ENCODE results near the gene AMIGO1. TPM values are rescaled to one million over a fixed set of nuclear protein-coding genes. Genes with fewer than 3 reads are reported as not detected.

Gene AMIGO1
- total RNA-seq, 2 donors from 2014 or later: 11.0 to 15.1 TPM

- no peak for TF ChIP-seq CTCF (IDR thresholded peaks at IDR 0.05)
- H3K36me3 ChIP-seq: no peaks in the 10 kb centered on the region
- H3K4me3 ChIP-seq: no peak overlapping the region
- no peak for DNase-seq (ENCODE audit: low spot score)
- H3K9me3 ChIP-seq: no peaks in the 10 kb centered on the region
- H3K27me3 ChIP-seq: no peaks in the 10 kb centered on the region
- no peak overlapping the region for H3K27ac ChIP-seq
- H3K4me1 ChIP-seq: peaks cover 0 to 20% of the 10 kb centered on the region in 2 donors
These were observed 31.6 kb upstream of the AMIGO1 start for GRCh38 chr1:109541102-109541501.

GRCh38 chr1:109539676-109540075 is 30.1 kb upstream of the AMIGO1 start, which contains the start of gene GPR61:
Gene GPR61, plus strand, starts transcription at chr1:109539872. Its CDS starts 3,151 bp downstream, at chr1:109543023.
- no peak for TF ChIP-seq CTCF (IDR thresholded peaks at IDR 0.05)
- no peaks in the 10 kb centered on the region for H3K27me3 ChIP-seq

GRCh38 chr1:109538827-109539555 is 29.5 kb upstream of the AMIGO1 start:
- Histone ChIP-seq H3K9me3 (no peaks in the 10 kb centered on the region), H3K27ac (no peak overlapping the region), H3K27me3 (no peaks in the 10 kb centered on the region), H3K4me3 (no peak overlapping the region), H3K36me3 (no peaks in the 10 kb centered on the region), H3K4me1 (peaks cover 0 to 33% of the 10 kb centered on the region in 2 donors)
- DNase-seq (ENCODE audit: low spot score): no peak
- no peak for TF ChIP-seq CTCF (IDR thresholded peaks at IDR 0.05)

More at GRCh38 chr1:109539676-109540075, 30.1 kb upstream of the AMIGO1 start, which contains the start of gene GPR61:
- no peak within 1 kb of the TSS for H3K4me3 ChIP-seq
- DNase-seq (ENCODE audit: low spot score): no peak
- H3K36me3 ChIP-seq: no peaks in the 10 kb centered on the region
- peaks cover 0 to 33% of the 10 kb centered on the region in 2 donors for H3K4me1 ChIP-seq
- no peak within 1 kb of the TSS for H3K27ac ChIP-seq
- no peaks in the 10 kb centered on the region for H3K9me3 ChIP-seq

GRCh38 chr1:109537450-109538178 is 28.1 kb upstream of the AMIGO1 start:
- H3K4me3 ChIP-seq: no peak overlapping the region
- no peak for DNase-seq (ENCODE audit: low spot score)
- H3K27ac ChIP-seq: no peak overlapping the region
- no peak for TF ChIP-seq CTCF (IDR thresholded peaks at IDR 0.05)
- H3K27me3 ChIP-seq: no peaks in the 10 kb centered on the region
- no peaks in the 10 kb centered on the region for H3K9me3 ChIP-seq
- H3K4me1 ChIP-seq: peaks cover 0 to 38% of the 10 kb centered on the region in 2 donors
- no peaks in the 10 kb centered on the region for H3K36me3 ChIP-seq

- Histone ChIP-seq H3K9me3 (no peaks in the 10 kb centered on the region), H3K4me1 (peaks cover 0 to 42% of the 10 kb centered on the region in 2 donors), H3K27me3 (no peaks in the 10 kb centered on the region), H3K4me3 (no peak overlapping the region), H3K27ac (peak overlapping the region; percentile 74 to 75), H3K36me3 (no peaks in the 10 kb centered on the region)
- TF ChIP-seq CTCF (IDR thresholded peaks at IDR 0.05): no peak
- DNase-seq (ENCODE audit: low spot score): peak; percentile 61
These were observed 26.5 kb upstream of the AMIGO1 start for GRCh38 chr1:109535971-109536491.
